ENCODE data around the gene A4GALT. TPM values are rescaled to one million over a fixed set of nuclear protein-coding genes. Genes with fewer than 3 reads are reported as not detected.
"Not testable (repeated sequence)": the region's sequence is repeated elsewhere in the genome, so short reads cannot be mapped to it uniquely, and the experiment has no call there.

A4GALT gene
- polyA plus RNA-seq, 5 donors = 1.8 to 4.8 (median 2.7) TPM

DNA sequence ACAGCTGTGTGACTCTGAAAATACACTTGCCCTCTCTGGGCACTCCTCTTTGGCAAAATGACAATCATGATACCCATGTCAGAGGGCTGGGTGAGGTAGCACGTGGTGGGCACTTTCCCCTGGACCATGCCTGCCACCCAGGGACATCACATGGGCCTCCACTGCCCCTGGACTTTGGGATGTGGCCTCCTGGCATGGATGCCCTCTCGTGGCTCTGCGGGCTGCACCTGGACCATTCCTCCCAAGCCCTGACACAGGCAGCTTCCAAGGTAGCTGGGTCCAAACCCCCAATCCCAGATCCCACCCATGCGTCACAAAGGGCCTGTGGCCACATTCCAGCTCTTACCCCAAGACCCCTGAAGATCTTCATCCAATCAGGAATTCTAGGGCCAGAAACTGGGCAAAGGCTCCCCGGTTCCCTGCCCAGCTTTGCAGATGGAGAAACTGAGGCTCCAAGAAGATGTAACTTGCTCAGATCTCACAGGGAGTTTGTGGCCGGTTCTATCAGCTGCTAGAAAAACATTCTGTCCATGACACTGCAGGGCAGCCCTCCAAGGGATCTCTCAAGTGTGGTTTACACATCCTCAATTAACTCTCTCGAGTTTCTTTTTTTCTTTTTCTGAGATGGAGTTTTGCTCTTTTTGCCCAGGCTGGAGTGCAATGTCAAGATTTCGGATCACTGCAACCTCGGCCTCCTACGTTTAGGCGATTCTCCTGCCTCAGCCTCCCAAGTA, 36.0 kb downstream of the A4GALT start:
- DNase-seq = no peak

- peak; percentile 51 to 54 for DNase-seq
These were observed 36.9 kb downstream of the A4GALT start for GRCh38 chr22:42683578-42684283.

DNA sequence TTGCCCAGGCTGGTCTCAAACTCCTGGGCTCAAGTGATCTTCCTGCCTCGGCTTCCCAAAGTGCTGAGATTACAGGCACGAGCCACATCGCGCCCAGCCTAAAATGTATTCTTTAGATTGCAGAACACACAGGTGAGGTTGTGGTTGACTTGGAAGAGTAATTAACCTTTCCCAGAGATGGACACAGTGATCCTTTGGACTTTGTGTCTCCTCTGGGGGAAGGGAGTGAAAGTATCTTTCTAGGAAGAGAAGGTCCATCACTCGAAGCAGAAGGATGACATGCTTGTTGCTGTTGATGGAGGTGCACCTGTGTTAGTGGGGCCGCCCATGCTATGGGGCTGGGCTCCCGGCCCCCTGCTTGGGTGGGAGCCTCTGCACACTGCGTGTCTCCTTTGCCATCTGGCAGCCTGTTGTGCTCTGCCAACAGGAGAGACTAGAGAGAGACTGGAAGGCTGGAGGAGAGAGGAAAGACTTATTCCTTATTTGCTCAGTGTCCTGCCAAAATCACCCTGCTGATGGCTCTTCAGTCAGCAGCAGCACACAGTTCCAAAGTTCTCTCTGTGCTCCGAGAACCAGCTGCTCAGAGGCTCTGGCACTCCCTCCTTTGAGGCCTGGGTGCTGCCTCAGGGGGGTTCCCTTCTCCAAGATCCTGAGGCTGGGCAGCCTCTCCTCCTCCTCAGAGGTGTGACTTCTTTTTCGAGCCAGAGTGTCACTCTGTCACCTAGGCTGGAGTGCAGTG, 38.4 kb downstream of the A4GALT start:
- no peak for DNase-seq

- DNase-seq = no peak
These were observed 40.0 kb downstream of the A4GALT start for GRCh38 chr22:42680648-42681047.

GRCh38 chr22:42679691-42680090, 41.0 kb downstream of the A4GALT start:
- DNase-seq = no peak

DNA sequence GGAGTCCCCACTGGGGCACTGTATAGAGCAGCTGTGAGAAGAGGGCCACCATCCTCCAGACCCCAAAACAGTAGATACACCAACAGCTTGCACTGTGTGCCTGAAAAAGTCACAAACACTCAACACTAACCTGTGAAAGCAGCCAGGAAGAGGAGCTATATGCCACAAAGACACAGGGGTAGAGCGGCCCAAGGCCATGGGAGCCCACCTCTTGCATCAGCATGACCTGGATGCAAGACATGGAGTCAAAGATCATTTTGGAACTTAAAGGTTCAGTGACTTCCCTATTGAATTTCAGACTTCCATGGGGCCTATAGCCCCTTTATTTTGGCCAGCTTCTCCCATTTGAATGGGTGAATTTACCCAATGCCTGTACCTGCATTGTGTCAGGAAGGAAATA, 41.8 kb downstream of the A4GALT start:
- DNase-seq = no peak

GRCh38 chr22:42677936-42678335, 42.7 kb downstream of the A4GALT start:
- not testable (repeated sequence) for DNase-seq

DNA sequence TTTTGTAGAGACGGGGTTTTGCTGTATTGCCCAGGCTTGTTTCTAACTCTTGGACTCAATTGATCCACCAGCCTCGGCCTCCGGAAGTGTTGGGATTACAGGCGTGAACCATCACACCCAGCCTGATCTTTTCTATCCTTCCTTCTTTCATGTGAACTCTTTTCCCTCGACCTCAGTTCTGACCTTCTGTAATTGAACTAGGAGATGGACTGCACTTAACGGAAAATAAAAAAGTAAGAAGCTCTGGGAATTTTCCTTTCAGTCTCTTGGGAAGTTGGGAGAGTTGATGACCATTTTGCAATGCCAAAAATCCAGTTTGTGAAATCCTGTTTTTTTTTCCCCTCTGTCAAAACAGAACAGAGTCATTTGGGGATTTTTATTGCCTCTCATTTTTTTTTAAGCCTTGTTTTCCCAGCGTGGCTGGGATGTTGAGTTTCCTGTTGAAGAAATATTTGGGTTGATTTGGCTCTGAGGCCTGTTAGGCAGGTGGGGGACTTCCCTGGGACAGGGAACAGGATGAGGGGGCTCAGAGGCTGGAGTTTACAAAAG, 44.5 kb downstream of the A4GALT start:
- peak in 1 of 2 donors; percentile 44 for DNase-seq

GRCh38 chr22:42673898-42674401, 46.7 kb downstream of the A4GALT start:
- DNase-seq = no peak

- not testable (repeated sequence) for DNase-seq
These were observed 47.6 kb downstream of the A4GALT start for GRCh38 chr22:42673071-42673470.

DNA sequence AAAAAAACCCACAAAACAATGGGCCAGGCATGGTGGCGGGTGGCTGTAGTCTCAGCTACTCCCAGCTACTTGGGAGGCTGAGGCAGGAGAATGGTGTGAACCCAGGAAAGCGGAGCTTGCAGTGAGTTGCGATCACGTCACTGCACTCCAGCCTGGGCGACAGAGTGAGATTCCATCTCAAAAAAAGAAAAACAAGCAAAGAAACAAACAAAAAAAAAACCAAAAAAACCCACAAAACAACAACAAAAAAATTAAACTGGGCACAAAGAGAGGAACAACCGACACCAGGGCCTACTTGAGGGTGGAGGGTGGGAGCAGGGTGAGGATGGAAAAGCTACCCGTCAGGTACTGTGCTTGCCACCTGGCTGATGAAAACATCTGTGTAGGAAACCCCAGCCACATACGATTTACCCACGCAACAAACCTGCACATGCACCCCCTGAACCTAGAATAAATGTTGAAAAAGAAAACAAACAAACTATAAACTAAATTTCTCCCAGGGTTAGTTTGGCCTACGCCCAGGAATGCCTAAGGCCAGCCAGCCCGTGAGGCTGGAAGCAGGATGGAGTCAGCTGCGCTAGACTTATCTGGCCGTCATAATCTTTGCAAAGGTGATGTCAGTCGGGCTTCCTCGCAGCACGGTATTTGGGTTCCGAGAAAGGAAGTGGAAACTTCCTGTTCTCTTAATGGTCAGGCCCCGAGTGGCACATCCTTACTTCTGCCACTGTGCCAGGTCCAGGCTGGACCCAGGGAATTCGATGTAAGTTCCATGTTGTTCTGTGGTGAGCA, 49.6 kb downstream of the A4GALT start:
- no peak for DNase-seq

GRCh38 chr22:42670046-42670445, 50.6 kb downstream of the A4GALT start:
- no peak for DNase-seq

- not testable (repeated sequence) for DNase-seq
These were observed 54.3 kb downstream of the A4GALT start for GRCh38 chr22:42666393-42666792.

DNA sequence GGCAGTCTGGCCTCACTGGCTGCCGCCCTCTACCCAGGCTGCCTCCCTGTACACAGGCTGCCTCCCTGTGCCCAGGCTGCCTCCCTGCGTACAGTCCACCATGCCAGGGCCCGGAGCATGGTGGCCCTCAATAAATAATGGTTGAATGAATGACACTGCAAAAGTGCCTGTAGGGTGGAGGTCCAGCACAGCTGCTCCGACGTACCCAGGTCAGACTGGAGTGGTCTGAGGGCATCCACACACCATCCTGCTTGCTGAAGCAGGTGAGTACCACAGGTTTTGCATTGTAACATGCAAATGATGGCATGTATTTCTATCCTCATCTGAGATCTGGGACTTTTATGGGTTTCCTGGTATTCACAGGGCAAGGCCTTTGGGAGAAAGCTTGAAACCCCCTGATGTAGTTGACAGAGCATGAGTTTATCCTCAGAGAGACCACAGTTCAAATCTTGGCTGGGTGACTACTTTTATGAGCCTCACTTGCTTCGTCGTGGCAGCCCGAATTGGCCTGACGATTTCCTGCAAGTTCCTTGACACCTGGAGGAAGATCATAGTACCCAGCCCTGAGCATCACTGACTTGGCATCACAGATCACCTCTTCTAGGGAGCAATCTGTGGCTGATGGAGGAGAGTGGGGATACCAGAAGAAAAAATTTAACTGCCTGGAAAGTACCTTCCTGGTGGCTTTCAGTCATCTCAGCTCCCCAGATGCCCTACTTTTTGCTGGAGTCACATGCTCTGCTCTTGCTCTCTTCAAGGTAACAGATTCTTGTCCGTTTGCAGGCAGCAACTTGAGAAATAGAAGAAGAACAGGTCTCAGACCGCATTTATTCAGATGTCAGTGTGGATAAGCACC, 55.5 kb downstream of the A4GALT start:
- no peak for DNase-seq

DNA sequence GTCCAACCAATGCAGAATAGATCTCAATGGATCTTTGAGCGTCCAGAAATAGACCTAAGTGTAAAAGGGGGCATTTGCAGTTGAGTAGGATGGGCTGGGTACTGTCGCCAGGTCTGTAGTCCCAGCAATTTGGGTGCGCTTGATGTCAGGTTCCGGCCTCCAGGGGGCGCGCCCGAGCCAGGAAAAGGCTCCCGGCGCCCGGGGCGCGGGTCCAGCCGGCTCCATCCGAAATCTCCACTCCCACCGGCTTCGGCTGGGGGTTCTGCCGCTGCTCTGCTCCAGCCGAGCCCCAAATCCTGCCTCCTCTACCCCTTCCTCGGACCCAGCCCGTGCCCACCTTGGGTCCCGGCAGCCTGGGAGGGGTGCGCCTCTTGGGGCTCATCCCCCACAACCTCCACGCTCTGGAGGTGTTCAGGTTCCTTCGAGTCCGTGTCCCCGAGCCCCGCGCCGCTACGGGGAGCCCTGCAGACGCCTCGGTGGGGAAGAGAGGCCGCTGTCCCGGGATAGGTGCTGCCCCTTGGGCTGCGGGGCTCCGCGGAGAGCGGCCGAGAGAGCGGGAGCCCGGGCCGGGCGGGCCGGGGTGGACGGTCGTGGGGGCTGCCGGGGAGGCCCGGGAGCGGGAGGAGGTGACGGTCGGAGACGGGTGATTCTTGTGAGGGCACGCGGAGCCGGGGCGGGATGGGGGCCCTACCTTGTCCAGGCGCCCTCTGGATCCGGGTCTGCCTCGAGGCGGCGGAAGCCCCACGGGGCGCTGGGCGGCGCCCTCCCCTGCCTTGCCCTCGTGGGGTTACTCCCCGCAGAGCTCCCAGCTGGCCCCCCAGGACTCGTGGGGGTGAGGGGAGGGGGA, 58.5 kb downstream of the A4GALT start:
- DNase-seq = peak; percentile 65 to 76

- DNase-seq = no peak
These were observed 64.1 kb downstream of the A4GALT start for GRCh38 chr22:42656578-42656977.

- DNase-seq = no peak
These were observed 65.0 kb downstream of the A4GALT start for GRCh38 chr22:42655693-42656092.

DNA sequence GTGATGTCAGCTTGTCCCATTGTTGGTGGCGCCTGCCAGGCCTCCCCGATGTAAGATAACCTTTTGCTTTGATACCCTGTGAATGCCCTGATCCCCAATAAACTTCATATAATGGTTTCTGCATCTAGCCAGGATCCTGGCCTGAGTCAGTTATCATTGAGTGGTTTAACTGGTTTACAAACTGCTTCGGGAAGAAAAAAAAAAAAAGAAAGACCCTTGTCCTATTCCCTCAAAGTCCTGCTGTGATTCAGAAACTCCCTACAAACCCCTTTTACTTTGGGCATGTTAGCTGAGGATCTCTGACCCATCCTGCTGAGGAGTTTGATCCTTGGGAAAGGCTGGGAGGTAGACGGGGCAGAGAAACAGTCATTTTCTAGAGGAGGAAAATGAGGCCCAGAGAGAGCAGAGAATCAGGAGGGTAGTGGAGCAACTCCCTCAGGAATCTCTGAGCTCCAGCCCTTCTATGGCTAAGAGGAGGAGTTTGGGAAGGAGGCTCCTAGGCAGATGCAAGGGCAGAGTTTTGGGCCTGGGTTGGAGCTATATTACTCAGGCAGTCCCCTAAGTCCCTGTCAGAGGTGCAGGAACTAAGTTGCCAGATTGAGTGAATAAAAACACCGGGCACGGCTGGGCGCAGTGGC, 66.1 kb downstream of the A4GALT start:
- no peak for DNase-seq

- DNase-seq = no peak
These were observed 66.7 kb downstream of the A4GALT start for GRCh38 chr22:42653999-42654398.
